HG03571 (cell line): Measurements from ENCODE around the gene FAM53A.
A peak's percentile ranks its signal among the peaks of the same experiment; 100 is the strongest.

ENCODE experiments used
- ATAC-seq: cut with Tn5 transposase; IDR thresholded peaks from one replicate; pipeline ENCODE4 v1.9.1; 2021; ENCODE audit not compliant: unreplicated experiment

Gene FAM53A, protein sequence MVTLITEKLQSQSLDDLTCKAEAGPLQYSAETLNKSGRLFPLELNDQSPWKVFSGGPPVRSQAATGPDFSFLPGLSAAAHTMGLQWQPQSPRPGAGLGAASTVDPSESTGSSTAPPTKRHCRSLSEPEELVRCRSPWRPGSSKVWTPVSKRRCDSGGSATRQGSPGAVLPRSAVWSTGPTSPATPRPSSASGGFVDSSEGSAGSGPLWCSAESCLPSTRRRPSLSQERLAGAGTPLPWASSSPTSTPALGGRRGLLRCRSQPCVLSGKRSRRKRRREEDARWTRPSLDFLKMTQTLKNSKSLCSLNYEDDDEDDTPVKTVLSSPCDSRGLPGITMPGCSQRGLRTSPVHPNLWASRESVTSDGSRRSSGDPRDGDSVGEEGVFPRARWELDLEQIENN

GRCh38 chr4:1683736-1684505 lies at the start of gene FAM53A:
FAM53A (minus strand) TSS chr4:1684313; CDS start chr4:1668741, 15,572 bp downstream.
- ATAC-seq = peak; percentile 83

DNA sequence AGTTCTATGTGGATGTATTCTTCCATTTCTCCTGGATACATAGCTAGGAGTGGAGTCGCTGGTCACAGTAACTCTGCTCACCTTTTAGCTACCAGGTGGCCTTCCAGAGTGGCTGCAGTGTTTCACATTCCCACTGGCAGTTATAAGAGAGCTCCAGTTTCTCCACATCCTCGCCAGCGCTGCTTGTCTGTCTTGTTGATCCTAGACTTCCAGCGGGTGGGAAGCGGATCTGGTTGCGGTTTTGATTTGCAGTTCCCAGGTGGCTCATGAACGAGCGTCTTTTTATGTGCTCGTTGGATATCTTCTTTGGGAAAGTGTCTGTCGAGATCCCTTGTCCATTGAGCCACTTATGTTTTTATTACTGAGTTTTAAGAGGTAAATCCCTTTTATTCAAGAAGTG lies 48.8 kb upstream of the FAM53A start:
- no peak for ATAC-seq

- ATAC-seq = no peak
These were observed 47.1 kb upstream of the FAM53A start for GRCh38 chr4:1731180-1731579.

GRCh38 chr4:1730532-1731135 lies 46.5 kb upstream of the FAM53A start:
- no peak for ATAC-seq

DNA sequence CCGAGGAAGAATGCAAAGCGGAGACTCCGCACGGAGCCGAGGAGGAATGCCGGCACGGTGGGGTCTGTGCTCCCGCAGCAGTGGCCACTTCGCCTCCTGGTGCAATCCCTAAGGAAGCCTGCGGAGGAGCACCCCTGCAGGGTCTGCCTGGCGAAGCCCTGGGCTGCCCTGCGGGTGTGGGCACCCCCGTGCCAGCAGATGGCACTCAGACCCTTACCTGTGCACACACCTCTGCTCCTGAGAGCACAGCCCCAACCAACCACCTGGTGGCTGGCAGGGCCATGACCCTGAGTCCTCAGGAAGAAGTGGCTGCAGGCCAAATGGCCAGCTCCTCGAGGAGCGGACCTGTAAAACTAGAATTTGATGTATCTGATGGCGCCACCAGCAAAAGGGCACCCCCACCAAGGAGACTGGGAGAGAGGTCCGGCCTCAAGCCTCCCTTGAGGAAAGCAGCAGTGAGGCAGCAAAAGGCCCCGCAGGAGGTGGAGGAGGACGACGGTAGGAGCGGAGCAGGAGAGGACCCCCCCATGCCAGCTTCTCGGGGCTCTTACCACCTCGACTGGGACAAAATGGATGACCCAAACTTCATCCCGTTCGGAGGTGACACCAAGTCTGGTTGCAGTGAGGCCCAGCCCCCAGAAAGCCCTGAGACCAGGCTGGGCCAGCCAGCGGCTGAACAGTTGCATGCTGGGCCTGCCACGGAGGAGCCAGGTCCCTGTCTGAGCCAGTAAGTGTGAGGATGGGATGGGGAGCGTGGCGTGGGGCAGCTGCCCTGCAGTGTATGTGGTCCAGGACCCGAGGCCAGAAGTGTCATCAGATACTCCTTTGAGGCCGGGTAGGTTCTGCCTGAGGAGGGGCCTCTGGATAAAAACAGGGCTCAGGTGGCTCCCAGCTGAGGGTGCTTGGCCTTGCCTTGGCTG lies 44.2 kb upstream of the FAM53A start:
- ATAC-seq = no peak

DNA sequence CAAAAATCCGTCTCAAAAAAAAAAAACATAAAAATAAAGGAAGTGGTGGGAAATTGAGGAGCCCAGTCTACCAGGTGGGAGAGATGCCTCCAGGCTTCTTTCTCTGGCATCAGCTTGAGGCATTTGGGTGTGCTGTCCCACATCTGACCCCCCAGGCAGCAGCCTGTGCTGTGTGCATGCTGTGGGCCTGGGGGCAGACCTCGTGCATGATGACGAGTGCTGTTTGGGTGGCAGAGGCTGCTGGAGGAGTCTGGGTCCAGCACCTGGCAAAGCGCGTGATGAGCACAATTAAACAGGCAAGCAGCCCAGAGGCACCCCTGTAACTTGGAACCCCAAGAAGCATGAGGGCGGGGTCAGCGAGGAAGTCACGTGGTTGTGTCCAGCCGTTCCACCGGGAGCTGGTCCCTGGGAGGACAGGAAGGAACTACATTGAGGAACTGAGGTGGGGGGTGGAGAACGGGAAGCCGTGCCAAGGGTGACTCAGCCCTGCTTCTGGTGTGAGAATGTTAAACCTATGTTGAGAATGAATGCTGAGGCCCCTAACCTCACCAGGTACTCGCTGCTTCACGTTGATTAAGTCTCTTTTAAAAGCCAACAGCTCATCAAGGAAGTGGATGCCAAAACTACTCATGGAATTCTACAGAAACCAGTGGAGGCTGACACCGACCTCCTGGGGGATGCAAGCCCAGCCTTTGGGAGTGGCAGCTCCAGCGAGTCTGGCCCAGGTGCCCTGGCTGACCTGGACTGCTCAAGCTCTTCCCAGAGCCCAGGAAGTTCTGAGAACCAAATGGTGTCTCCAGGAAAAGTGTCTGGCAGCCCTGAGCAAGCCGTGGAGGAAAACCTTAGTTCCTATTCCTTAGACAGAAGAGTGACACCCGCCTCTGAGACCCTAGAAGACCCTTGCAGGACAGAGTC lies 43.3 kb upstream of the FAM53A start:
- no peak for ATAC-seq

GRCh38 chr4:1726146-1726934 lies 42.2 kb upstream of the FAM53A start:
- no peak for ATAC-seq

DNA sequence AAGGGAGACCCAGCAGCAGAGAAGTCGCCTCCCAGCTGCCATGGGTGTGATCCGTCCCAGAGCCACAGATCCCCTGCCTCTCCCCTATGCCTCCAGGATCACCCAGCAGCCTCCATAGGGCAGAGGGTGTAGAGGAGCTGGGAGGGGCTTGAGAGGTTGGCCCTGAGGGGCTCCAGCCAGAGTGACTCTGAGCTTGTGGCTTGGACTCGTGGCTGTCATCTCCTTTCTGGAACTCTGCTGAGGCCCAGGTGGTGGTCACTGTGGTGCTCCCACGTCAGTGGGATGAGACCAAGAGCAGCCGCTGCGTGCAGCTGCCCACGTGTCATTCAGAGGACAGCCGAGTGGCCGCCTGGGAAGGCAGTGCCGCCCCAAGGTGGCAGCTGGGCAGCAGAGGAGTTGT lies 41.4 kb upstream of the FAM53A start:
- ATAC-seq = no peak

GRCh38 chr4:1723131-1723801 lies 39.2 kb upstream of the FAM53A start:
- no peak for ATAC-seq

- no peak for ATAC-seq
These were observed 38.5 kb upstream of the FAM53A start for GRCh38 chr4:1722551-1723118.

GRCh38 chr4:1721666-1722550 lies 37.8 kb upstream of the FAM53A start:
- ATAC-seq = peak; percentile 3

- ATAC-seq = peak; percentile 70
These were observed 37.0 kb upstream of the FAM53A start, which contains the start of the genes TACC3 and TMEM129 for GRCh38 chr4:1721003-1721665. TACC3 (plus strand) TSS chr4:1721521; CDS start chr4:1723422, 1,901 bp downstream. TMEM129 (minus strand) TSS chr4:1721323; CDS start chr4:1720837, 486 bp downstream.

- ATAC-seq = peak; percentile 9
These were observed 36.3 kb upstream of the FAM53A start for GRCh38 chr4:1720163-1720983.

GRCh38 chr4:1718095-1718850 lies 34.2 kb upstream of the FAM53A start:
- no peak for ATAC-seq
